ENCODE data around the gene HIVEP1.

The HIVEP1 gene

DNA sequence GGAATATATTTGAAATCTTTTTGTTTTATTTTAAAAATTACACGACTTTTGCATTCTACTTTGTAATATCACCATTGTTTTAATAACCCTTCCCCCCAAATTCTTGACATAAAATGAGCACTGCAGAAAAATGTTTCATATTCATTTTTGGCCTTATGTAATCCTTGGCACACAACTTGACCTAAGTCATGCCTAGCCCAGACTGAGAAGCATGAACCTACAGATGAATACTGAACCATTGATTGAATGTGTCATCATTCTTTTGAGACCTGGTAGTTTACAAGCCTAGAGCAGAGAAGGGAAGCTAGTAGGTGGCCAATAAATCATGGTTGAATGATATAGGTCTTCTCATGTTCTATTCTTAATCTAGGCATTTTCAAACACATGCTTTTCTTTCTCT lies 188.6 kb downstream of the HIVEP1 start:
- DNase-seq = no peak

GRCh38 chr6:12203001-12203400 lies 190.9 kb downstream of the HIVEP1 start:
- no peak for DNase-seq

- DNase-seq = no peak
Measured at GRCh38 chr6:12208190-12208589, 196.1 kb downstream of the HIVEP1 start.

GRCh38 chr6:12208673-12209072 lies 196.6 kb downstream of the HIVEP1 start:
- DNase-seq = no peak

Measured in DMS153 (cell line).